ENCODE measurements around the gene CD274. TPM values are rescaled to one million over a fixed set of nuclear protein-coding genes. Genes with fewer than 3 reads are reported as not detected.

The CD274 gene
- total RNA-seq, 1 experiment from 2014 or later: not detected

DNA sequence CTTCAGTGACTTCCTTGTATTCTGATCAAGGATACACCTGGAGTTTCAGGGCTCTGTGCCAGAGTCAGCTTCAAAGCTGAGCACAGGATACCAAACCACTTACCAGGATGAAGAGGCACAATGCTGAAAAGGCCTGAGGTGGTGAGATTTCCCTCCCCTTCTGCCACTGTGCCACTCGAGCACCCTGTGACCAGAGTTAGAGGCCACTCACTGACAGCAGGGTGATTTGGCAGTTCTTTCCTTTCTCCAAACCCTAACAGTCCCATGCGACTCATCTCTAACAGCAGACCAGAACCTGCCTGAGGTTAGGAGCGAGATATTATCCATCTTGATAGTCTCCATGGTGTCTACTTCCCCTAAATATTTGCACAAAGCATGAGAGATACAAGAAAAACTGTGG is 14.4 kb upstream of the CD274 start:
- CTCF ChIA-PET: no interaction called here

DNA sequence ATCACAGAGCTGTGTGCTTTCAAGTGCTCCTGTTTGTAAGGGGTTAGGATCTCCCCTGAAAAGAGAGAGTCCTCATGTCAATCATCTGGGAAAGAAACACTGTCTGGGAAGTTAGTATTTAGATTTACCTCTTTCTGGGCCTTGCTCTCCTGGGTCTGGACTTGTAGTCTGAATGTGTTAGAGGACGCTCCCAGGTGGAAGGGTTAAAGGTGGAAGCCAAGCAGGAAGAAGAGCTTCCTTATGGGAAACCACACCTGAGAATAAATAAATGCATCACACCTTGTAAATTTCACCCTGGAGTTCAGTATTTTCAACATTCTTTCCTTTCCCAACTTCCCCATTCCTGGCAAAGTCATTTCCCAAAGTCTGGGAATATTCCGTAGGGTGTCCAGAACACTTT is 13.9 kb upstream of the CD274 start:
- CTCF ChIA-PET: no interaction called here
- no peaks in the 10 kb centered on the region for H3K36me3 ChIP-seq (ENCODE audit: control insufficient read depth, insufficient read depth, low read length)

More for the DNA sequence above, 14.4 kb upstream of the CD274 start:
- no peaks in the 10 kb centered on the region for H3K4me1 Mint-ChIP-seq (ENCODE audit: low read depth, unreplicated experiment)
- Histone ChIP-seq H3K27me3 (replicated peaks; ENCODE audit: control insufficient read depth, insufficient read depth, low read length) (no peaks in the 10 kb centered on the region), H3K4me1 (peaks cover 8% of the 10 kb centered on the region; the same call in 1 of the 2 replicates), H3K9me3 (no peaks in the 10 kb centered on the region), H3K4me3 (ENCODE audit: low read depth, low read length) (no peak overlapping the region), H3K36me3 (ENCODE audit: control insufficient read depth, insufficient read depth, low read length) (no peaks in the 10 kb centered on the region)
- no peak overlapping the region for H3K4me3 Mint-ChIP-seq (ENCODE audit: unreplicated experiment)
- H3K27ac Mint-ChIP-seq (ENCODE audit: unreplicated experiment): no peak overlapping the region
- no peak for DNase-seq
- H3K9me3 Mint-ChIP-seq (ENCODE audit: unreplicated experiment): no peaks in the 10 kb centered on the region
- intact Hi-C loops (cut with micrococcal nuclease; ENCODE audit: unreplicated experiment): loop anchor here (10.0 kb wide), 1 partner anchor 279 kb away; no protein-coding TSS in a partner anchor
- BruUV-seq (replicated peaks): no TSS peak
- POLR2A ChIA-PET: no interaction called here
- H3K36me3 Mint-ChIP-seq (ENCODE audit: insufficient read depth, unreplicated experiment): peaks cover 8% of the 10 kb centered on the region
- TF ChIP-seq, protein P1, sequence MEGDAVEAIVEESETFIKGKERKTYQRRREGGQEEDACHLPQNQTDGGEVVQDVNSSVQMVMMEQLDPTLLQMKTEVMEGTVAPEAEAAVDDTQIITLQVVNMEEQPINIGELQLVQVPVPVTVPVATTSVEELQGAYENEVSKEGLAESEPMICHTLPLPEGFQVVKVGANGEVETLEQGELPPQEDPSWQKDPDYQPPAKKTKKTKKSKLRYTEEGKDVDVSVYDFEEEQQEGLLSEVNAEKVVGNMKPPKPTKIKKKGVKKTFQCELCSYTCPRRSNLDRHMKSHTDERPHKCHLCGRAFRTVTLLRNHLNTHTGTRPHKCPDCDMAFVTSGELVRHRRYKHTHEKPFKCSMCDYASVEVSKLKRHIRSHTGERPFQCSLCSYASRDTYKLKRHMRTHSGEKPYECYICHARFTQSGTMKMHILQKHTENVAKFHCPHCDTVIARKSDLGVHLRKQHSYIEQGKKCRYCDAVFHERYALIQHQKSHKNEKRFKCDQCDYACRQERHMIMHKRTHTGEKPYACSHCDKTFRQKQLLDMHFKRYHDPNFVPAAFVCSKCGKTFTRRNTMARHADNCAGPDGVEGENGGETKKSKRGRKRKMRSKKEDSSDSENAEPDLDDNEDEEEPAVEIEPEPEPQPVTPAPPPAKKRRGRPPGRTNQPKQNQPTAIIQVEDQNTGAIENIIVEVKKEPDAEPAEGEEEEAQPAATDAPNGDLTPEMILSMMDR (IDR thresholded peaks at IDR 0.05; ENCODE audit: insufficient read depth in 1 of 2, low read depth in 1 of 2, low read length in 1 of 2, severe bottlenecking in 1 of 2, unreplicated experiment in 1 of 2): no peak
- H3K27me3 Mint-ChIP-seq (ENCODE audit: insufficient read depth, unreplicated experiment): no peaks in the 10 kb centered on the region

GRCh38 chr9:5437254-5438216 is 12.8 kb upstream of the CD274 start, which contains the start of gene PLGRKT:
TSS of gene PLGRKT (minus strand) at chr9:5437925. CDS start at chr9:5431977, 5,948 bp downstream.
- ChIA-PET POLR2A (interaction anchor here (0.6 to 1.1 kb wide), 3 partner anchors 13 to 191 kb away, joined by 3 to 4 read pairs (median 4); partner anchors contain the start of gene CD274), CTCF (interaction anchor here (1.0 to 1.7 kb wide), 2 partner anchors 13 to 251 kb away, joined by 3 to 6 read pairs; partner anchors contain the start of gene CD274)
- Mint-ChIP-seq H3K27ac (ENCODE audit: unreplicated experiment) (peak within 1 kb of the TSS; percentile 80), H3K4me1 (ENCODE audit: low read depth, unreplicated experiment) (no peaks in the 10 kb centered on the region), H3K36me3 (ENCODE audit: insufficient read depth, unreplicated experiment) (peaks cover 8% of the 10 kb centered on the region), H3K27me3 (ENCODE audit: insufficient read depth, unreplicated experiment) (no peaks in the 10 kb centered on the region), H3K9me3 (ENCODE audit: unreplicated experiment) (no peaks in the 10 kb centered on the region), H3K4me3 (ENCODE audit: unreplicated experiment) (peak within 1 kb of the TSS; percentile 80)
- no peaks in the 10 kb centered on the region for H3K27me3 ChIP-seq (replicated peaks; ENCODE audit: control insufficient read depth, insufficient read depth, low read length)
- no peaks in the 10 kb centered on the region for H3K36me3 ChIP-seq (ENCODE audit: control insufficient read depth, insufficient read depth, low read length)
- peaks cover 8% of the 10 kb centered on the region; the same call in 1 of the 2 replicates for H3K4me1 ChIP-seq
- intact Hi-C loops (cut with micrococcal nuclease; ENCODE audit: unreplicated experiment): loop anchor here (10.0 kb wide), 1 partner anchor 277 kb away; no protein-coding TSS in a partner anchor
- H3K4me3 ChIP-seq (ENCODE audit: low read depth, low read length): peak within 1 kb of the TSS; percentile 49
- TF ChIP-seq, protein P1 (IDR thresholded peaks at IDR 0.05; ENCODE audit: insufficient read depth in 1 of 2, low read depth in 1 of 2, low read length in 1 of 2, severe bottlenecking in 1 of 2, unreplicated experiment in 1 of 2): peak in 1 of 2 experiments; percentile 26
- TSS peak; percentile 75 for BruUV-seq (replicated peaks)
- no peaks in the 10 kb centered on the region for H3K9me3 ChIP-seq
- DNase-seq: peak; percentile 90 to 91

More for the DNA sequence above, 13.9 kb upstream of the CD274 start:
- no peaks in the 10 kb centered on the region for H3K9me3 ChIP-seq
- BruUV-seq (replicated peaks): no TSS peak
- Mint-ChIP-seq H3K27ac (ENCODE audit: unreplicated experiment) (no peak overlapping the region), H3K36me3 (ENCODE audit: insufficient read depth, unreplicated experiment) (peaks cover 8% of the 10 kb centered on the region), H3K4me3 (ENCODE audit: unreplicated experiment) (peak overlapping the region; percentile 80), H3K27me3 (ENCODE audit: insufficient read depth, unreplicated experiment) (no peaks in the 10 kb centered on the region), H3K4me1 (ENCODE audit: low read depth, unreplicated experiment) (no peaks in the 10 kb centered on the region), H3K9me3 (ENCODE audit: unreplicated experiment) (no peaks in the 10 kb centered on the region)
- no peaks in the 10 kb centered on the region for H3K27me3 ChIP-seq (replicated peaks; ENCODE audit: control insufficient read depth, insufficient read depth, low read length)
- H3K4me1 ChIP-seq: peaks cover 8% of the 10 kb centered on the region; the same call in 1 of the 2 replicates
- H3K4me3 ChIP-seq (ENCODE audit: low read depth, low read length): no peak overlapping the region
- TF ChIP-seq, protein P1 (IDR thresholded peaks at IDR 0.05; ENCODE audit: insufficient read depth in 1 of 2, low read depth in 1 of 2, low read length in 1 of 2, severe bottlenecking in 1 of 2, unreplicated experiment in 1 of 2): no peak
- intact Hi-C loops (cut with micrococcal nuclease; ENCODE audit: unreplicated experiment): loop anchor here (10.0 kb wide), 1 partner anchor 278 kb away; no protein-coding TSS in a partner anchor
- DNase-seq: no peak
- POLR2A ChIA-PET: no interaction called here

All from Caco-2 (cell line).